ENCODE results near the gene RERE.
A peak's percentile ranks its signal among the peaks of the same experiment; 100 is the strongest.
"Not testable (repeated sequence)": the region's sequence is repeated elsewhere in the genome, so short reads cannot be mapped to it uniquely, and the experiment has no call there.

RERE gene

DNA sequence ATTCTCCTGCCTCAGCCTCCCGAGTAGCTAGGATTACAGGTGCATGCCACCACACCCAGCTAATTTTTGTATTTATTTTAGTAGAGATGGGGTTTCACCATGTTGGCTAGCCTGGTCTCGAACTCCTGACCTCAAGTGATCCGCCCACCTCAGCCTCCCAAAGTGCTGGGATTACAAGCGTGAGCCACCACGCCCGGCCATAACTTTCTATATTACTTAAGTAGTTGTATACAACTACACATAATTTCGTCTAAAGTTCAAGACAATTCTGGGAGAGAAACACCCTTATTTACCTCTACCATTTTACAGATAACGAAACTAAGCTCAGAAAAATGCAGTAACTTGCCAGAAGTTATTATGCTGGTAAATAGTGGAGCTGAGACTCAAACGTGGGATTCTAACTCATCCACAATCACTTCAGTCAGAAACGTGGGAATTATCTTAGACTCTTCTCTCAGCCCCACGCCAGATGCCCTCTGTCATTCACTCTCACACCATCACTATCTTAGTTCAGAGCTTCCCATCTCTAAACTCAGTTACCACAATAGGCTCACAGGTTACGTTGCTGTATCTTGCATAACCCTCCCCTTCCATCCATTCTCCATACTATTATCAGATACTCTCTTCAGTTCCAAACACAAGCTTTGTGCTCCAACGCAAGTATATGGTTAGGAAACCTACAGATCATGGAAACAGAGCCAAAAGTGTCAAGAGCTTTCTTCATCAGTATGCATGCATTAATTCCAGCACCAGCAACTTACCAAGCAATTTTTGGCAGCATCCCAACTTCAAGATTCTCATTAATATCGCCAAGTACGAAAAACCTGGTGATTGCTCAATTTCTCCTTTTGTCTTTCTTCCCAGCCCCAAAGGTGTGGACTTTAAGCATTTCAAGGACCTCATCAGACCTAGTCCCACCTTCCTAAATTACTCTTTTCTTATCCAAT is 69.3 kb downstream of the RERE start:
- peak; percentile 32 for DNase-seq

GRCh38 chr1:8746554-8746953 is 70.9 kb downstream of the RERE start:
- DNase-seq, result no peak

GRCh38 chr1:8745749-8746390 is 71.6 kb downstream of the RERE start:
- no peak for DNase-seq

- DNase-seq, result no peak
Measured at GRCh38 chr1:8745346-8745745, 72.1 kb downstream of the RERE start.

- DNase-seq, result no peak
Measured at GRCh38 chr1:8742022-8742924, 75.2 kb downstream of the RERE start.

DNA sequence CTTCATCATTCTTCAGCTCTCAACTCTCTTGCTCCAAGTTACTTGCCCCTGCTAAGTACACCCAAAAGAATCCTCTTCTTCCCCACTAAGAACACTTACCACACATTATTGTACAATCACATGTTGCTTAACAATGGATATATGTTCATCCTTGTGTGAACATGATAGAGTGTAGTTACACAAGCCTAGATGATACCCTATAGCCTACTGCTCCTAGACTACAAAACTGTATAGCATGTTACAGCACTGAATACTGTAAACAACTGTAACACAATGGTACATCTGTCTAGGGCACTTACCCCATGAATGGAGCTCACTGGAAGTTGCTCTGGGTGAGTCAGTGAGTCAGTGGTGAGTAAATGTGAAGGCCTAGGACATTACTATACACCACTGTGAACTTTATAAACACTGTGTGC is 77.4 kb downstream of the RERE start:
- DNase-seq, result no peak

DNA sequence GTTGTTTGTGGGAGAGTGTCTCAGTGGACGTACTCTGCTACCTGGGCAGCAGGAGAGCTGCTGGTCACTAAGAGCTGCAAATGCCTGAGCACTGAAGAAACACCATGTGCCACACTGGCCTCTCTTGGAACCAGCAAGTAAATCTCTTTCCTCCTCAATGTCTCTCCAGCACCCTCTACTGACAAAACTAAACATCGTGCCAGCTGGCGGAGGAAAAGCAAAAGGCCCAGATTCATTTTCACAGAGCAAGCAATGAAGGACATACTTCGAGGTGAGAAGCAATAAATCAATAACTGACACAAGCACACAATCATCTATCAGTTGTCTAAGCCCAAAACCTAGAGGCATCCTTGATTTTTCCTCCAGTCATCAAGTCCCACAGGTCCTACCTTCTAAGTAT is 78.1 kb downstream of the RERE start:
- DNase-seq, result no peak

- no peak for DNase-seq
Measured at GRCh38 chr1:8736927-8737326, 80.5 kb downstream of the RERE start.

DNA sequence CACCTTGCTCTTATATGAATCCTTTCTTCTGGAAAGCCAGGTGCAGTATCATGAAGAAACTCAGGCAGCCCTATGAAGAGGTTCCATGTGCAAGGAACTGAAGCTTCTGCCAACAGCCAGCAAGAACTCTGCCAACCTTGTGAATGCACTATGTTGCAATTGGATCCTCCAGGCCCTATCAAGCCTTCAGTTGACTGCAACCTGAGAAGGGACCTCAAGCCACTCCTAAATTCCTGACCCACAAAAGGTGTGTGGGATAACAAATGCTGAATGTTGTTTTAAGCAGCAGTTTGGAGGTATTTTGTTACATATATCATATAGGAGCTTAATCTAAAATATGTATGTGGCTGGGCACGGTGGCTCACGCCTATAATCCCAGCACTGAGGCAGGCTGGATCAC is 84.0 kb downstream of the RERE start:
- DNase-seq, result peak; percentile 53

DNA sequence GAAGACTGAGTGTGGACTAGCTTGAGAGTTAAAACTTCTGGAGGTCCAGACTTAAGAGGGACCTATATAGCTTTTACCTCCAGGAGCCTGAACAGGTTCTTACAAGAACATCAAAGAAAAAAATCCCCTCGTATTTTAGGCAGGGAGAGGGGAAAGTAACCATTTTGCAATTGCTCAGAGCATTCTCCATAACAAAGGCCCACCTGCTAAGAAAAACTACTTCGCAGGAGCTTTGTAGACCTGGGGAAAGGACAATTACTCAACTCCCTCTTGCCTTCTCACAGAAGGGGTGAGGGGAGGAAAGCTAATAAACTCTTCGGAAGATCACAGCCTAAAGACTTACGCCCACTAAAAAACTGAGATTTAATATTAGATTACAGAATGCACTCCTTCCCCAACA is 86.3 kb downstream of the RERE start:
- no peak for DNase-seq

- DNase-seq, result no peak
Measured at GRCh38 chr1:8728464-8728863, 89.0 kb downstream of the RERE start.

DNA sequence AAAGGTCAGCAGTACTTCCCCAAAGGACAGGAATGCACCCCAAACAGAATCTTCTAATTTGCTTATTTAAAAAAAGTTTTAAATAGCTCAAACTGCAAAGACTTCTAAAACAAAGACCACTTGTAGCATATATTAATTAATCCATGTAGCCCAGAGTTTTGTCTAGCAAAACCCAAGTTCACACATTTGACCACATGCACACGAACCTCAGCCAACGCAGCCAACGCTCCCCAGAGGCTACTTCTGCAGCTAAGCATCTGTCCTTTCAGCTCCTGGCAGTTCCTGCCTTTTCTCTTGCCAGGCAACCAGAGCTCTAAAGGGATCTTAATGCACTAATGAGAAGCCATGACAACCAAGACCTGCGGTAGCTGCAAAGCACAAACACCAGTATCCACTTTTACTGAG is 89.6 kb downstream of the RERE start:
- peak; percentile 92 for DNase-seq

DNA sequence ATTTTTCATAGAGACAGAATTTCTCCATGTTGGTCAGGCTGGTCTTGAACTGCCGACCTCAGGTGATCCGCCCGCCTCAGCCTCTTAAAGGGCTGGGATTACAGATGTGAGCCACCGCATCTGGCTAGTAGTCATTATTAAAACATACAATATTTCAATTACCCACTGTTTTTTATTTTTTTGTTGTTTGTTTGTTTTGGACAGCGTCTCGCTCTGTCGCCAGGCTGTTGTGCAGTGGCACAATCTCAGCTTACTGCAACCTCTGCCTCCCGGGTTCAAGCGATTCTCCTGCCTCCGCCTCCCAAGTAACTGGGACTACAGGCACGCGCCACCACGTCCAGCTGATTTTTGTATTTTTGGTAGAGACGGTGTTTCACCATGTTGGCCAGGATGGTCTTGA is 90.1 kb downstream of the RERE start:
- not testable (repeated sequence) for DNase-seq

- not testable (repeated sequence) for DNase-seq
Measured at GRCh38 chr1:8726801-8727186, 90.6 kb downstream of the RERE start.

- DNase-seq, result no peak
Measured at GRCh38 chr1:8723010-8723409, 94.4 kb downstream of the RERE start.

DNA sequence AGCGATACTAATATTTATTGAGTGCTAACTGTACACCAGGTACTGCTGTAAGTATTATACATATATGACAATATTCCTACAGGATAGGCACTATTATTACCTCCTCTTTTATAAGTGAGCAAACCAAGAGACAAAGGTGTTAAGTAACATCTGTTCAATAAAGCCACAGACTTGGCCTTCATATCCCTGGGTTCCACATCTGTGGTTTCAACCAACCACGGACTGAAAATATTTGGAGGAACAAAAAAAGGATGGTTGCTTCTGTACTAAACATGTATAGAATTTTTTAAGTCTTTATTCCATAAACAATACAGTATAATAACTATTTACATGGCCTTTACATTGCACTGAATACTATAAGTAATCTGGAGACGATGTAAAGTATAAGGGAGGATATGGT is 95.1 kb downstream of the RERE start:
- DNase-seq, result no peak

GRCh38 chr1:8721679-8722324 is 95.6 kb downstream of the RERE start:
- DNase-seq, result no peak

GRCh38 chr1:8720347-8720746 is 97.1 kb downstream of the RERE start:
- no peak for DNase-seq

GRCh38 chr1:8718850-8719361 is 98.5 kb downstream of the RERE start:
- no peak for DNase-seq

GRCh38 chr1:8717148-8717547 is 100.3 kb downstream of the RERE start:
- DNase-seq, result no peak

DNA sequence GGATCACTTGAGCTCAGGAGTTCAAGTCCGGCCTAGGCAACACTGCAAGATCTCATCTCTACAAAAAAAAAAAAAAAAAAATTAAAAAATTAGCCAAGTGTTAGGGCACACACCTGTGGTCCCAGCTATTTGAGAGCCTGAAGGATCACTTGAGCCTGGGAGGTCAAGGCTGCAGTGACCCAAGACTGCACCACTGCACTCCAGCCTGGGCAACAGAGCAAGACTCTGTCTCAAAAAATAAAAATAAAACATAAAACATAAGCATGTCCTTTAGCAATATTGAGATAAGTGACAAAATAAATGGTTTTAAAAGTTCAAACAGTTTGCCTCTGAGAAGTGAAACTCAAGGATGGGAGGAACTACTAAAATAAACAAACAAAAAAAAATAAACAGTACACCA is 101.2 kb downstream of the RERE start:
- DNase-seq, result no peak

- no peak for DNase-seq
Measured at GRCh38 chr1:8714173-8714572, 103.3 kb downstream of the RERE start.

All from DMS79 treated with DMSO at 0.1 percent for 48 hours (cell line).